ENCODE results near the gene SAMD14. TPM values are rescaled to one million over a fixed set of nuclear protein-coding genes. Genes with fewer than 3 reads are reported as not detected.

Gene SAMD14
- total RNA-seq, 1 donor: 4.7 TPM

DNA sequence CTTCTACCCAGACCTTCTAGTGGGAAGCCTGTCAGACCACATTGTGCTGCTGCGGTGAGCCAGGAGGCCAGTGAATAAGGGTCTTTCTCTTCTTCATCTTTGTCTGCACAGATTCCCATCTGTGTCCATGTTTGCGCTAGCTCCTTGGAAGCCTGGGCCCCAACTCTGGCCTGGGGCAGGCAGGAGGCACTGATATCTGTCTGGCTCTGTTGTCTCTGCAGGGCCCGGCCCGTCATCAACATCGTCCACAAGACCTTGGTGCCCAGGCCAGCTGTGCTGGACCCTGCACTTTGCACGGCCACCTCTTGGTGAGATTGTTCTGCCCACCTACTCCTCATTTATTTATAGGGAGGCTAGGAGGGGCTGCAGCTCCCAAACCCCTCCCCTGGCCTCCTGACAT lies 55.7 kb downstream of the SAMD14 start:
- no peak for DNase-seq (ENCODE audit: low read depth)

DNA sequence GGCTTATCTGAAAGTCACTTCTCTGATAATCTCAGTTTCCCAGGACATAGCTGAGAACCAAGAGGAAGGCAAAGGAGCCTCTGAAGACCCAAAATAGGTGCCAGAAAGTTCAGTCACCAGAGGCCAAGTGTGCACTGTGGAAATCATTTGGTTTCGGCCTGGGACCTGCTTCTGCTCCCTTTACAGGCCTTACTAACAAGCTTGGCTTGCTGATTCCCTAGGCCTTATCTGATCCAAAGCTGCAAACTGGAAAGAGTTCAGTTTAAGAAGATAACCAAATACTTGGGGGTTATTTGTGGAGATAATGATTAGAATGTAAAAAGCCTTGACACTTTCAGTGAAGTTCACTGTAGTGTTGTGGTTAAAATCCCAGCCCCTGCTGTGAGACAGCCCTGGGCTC lies 57.0 kb downstream of the SAMD14 start:
- no peak overlapping the region for H3K4me3 ChIP-seq (ENCODE audit: low read depth, low read length)
- peak; percentile 57 for DNase-seq (ENCODE audit: low read depth)
- no peak for TF ChIP-seq CTCF (IDR thresholded peaks at IDR 0.05; ENCODE audit: insufficient read depth, low read depth, low read length)

More for the DNA sequence above, 55.7 kb downstream of the SAMD14 start:
- no peak for TF ChIP-seq CTCF (IDR thresholded peaks at IDR 0.05; ENCODE audit: insufficient read depth, low read depth, low read length)
- H3K4me3 ChIP-seq (ENCODE audit: low read depth, low read length): no peak overlapping the region

DNA sequence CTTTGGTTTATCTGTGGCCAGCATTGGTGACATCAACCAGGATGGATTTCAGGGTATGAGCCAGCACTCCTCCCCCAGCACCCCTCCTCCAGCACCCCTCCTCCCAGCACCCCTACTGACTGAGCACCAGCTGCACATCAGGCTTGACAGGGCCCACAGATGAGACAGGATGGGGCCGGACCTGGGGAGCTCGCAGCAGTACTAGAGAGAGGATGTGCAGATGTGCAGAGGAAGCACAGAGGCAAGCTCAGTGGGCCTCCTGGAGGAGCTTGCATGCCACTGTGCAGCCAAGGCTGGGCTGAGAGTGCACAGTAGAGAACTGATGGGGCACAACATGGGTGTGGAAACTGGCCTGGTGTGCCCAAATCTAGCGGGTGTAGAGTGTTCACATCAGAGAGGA lies 57.8 kb downstream of the SAMD14 start:
- no peak overlapping the region for H3K4me3 ChIP-seq (ENCODE audit: low read depth, low read length)
- no peak for DNase-seq (ENCODE audit: low read depth)
- no peak for TF ChIP-seq CTCF (IDR thresholded peaks at IDR 0.05; ENCODE audit: insufficient read depth, low read depth, low read length)

- no peak for TF ChIP-seq CTCF (IDR thresholded peaks at IDR 0.05; ENCODE audit: insufficient read depth, low read depth, low read length)
- no peak for DNase-seq (ENCODE audit: low read depth)
- no peak overlapping the region for H3K4me3 ChIP-seq (ENCODE audit: low read depth, low read length)
Observed at GRCh38 chr17:50071692-50072091, 58.3 kb downstream of the SAMD14 start.

GRCh38 chr17:50070908-50071680 lies 58.9 kb downstream of the SAMD14 start:
- no peak for DNase-seq (ENCODE audit: low read depth)
- TF ChIP-seq CTCF (IDR thresholded peaks at IDR 0.05; ENCODE audit: insufficient read depth, low read depth, low read length): no peak
- H3K4me3 ChIP-seq (ENCODE audit: low read depth, low read length): no peak overlapping the region

DNA sequence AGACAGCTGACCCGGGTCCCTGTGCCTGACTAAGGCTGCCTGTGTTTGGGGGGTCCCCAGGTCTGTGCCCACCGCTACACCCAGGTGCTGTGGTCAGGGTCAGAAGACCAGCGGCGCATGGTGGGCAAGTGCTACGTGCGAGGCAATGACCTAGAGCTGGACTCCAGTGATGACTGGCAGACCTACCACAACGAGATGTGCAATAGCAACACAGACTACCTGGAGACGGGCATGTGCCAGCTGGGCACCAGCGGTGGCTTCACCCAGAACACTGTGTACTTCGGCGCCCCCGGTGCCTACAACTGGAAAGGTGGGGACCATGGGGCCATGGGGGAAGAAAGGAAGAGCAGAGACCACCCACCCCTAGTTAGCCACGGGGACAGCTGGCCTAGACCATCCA lies 62.0 kb downstream of the SAMD14 start:
- DNase-seq (ENCODE audit: low read depth): no peak
- TF ChIP-seq CTCF (IDR thresholded peaks at IDR 0.05; ENCODE audit: insufficient read depth, low read depth, low read length): no peak
- H3K4me3 ChIP-seq (ENCODE audit: low read depth, low read length): no peak overlapping the region

GRCh38 chr17:50066995-50067394 lies 63.0 kb downstream of the SAMD14 start:
- no peak for TF ChIP-seq CTCF (IDR thresholded peaks at IDR 0.05; ENCODE audit: insufficient read depth, low read depth, low read length)
- H3K4me3 ChIP-seq (ENCODE audit: low read depth, low read length): no peak overlapping the region
- no peak for DNase-seq (ENCODE audit: low read depth)
